H1 (cell line): ENCODE results near the gene NCOA1.

Experiments
- BRCA1 ChIP-seq: IDR thresholded peaks from 2 replicates; pipeline ENCODE4 v1.6.1; 2012; ENCODE audit warnings: low read depth, low read length, improper control_type of control experiment
- CTCF ChIP-seq, 3 experiments: IDR thresholded peaks; 1 replicate in 2 of 3; 2 replicates in 1 of 3; pipeline versions ENCODE4 v1.5.1 to v1.6.1; 2011; ENCODE audit warnings: low read length in 3 of 3, mild to moderate bottlenecking in 3 of 3, inconsistent platforms in 2 of 3, low read depth in 1 of 3, moderate library complexity in 1 of 3; ENCODE audit not compliant: insufficient read depth in 1 of 3; ENCODE audit errors: control extremely low read depth in 1 of 3
- JUND ChIP-seq: IDR thresholded peaks from 2 replicates; pipeline ENCODE4 v1.6.1; 2011; ENCODE audit warnings: mild to moderate bottlenecking, improper control_type of control experiment, low read length
- POLR2A ChIP-seq, 2 experiments: IDR thresholded peaks; 1 replicate in 1 of 2; 2 replicates in 1 of 2; pipeline ENCODE4 v1.6.1; 2011; ENCODE audit warnings: low read depth in 2 of 2, low read length in 2 of 2, mild to moderate bottlenecking in 2 of 2; ENCODE audit errors: control extremely low read depth in 1 of 2
- POLR2AphosphoS5 ChIP-seq: IDR thresholded peaks from 2 replicates; pipeline ENCODE4 v1.6.1; 2011; ENCODE audit warnings: low read depth, low read length
- RAD21 ChIP-seq, 2 experiments: IDR thresholded peaks in 1 of 2; conservative IDR thresholded peaks in 1 of 2; 2 replicates each; pipeline ENCODE4 v1.6.1; 2011; ENCODE audit warnings: low read depth in 2 of 2, low read length in 2 of 2, improper control_type of control experiment in 1 of 2, inconsistent platforms in 1 of 2, mild to moderate bottlenecking in 1 of 2, moderate library complexity in 1 of 2
- SIN3A ChIP-seq, 2 experiments: IDR thresholded peaks in 1 of 2; conservative IDR thresholded peaks in 1 of 2; 2 replicates each; pipeline ENCODE4 v1.6.1; 2011 to 2012; ENCODE audit warnings: low read length in 2 of 2, improper control_type of control experiment in 1 of 2, low read depth in 1 of 2, mild to moderate bottlenecking in 1 of 2

DNA sequence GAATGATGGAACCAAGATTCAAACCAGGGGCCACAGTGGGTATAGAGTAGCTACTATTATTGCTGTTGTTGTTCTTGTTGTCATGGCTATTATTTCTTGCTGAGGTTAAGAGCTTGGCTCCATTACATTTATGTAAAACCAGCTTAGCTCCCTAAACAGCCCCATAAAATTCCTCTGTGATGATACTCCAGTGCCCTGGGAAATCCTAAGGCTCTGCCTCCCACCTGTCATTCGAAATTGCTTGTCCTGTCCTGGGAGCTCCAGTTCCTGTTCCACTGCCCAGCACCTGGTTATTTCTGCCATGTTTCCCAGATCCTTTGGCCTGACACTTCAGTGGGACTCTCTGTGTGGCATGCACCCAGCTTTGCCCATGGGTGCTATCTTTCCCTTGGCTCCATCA, 27.8 kb upstream of the NCOA1 start:
- TF ChIP-seq BRCA1 (no peak), POLR2AphosphoS5 (no peak), RAD21 (IDR thresholded peaks at IDR 0.05 in 1 of 2, conservative IDR thresholded peaks at IDR 0.05 in 1 of 2; ENCODE audit: low read depth in 2 of 2, low read length in 2 of 2) (no peak), JUND (no peak), CTCF (IDR thresholded peaks at IDR 0.05; ENCODE audit: control extremely low read depth in 1 of 3, insufficient read depth in 1 of 3, low read depth in 1 of 3, low read length in 3 of 3) (no peak), POLR2A (IDR thresholded peaks at IDR 0.05; ENCODE audit: control extremely low read depth in 1 of 2, low read depth in 2 of 2, low read length in 2 of 2) (no peak), SIN3A (conservative IDR thresholded peaks at IDR 0.05 in 1 of 2, IDR thresholded peaks at IDR 0.05 in 1 of 2; ENCODE audit: low read depth in 1 of 2, low read length in 2 of 2) (no peak)
